ENCODE results near the gene OCIAD2. TPM values are rescaled to one million over a fixed set of nuclear protein-coding genes. Genes with fewer than 3 reads are reported as not detected.

OCIAD2 gene
- total RNA-seq, 4 donors from 2014 or later, result 12.6 to 21.5 (median 17.6) TPM

- TF ChIP-seq, protein P1, sequence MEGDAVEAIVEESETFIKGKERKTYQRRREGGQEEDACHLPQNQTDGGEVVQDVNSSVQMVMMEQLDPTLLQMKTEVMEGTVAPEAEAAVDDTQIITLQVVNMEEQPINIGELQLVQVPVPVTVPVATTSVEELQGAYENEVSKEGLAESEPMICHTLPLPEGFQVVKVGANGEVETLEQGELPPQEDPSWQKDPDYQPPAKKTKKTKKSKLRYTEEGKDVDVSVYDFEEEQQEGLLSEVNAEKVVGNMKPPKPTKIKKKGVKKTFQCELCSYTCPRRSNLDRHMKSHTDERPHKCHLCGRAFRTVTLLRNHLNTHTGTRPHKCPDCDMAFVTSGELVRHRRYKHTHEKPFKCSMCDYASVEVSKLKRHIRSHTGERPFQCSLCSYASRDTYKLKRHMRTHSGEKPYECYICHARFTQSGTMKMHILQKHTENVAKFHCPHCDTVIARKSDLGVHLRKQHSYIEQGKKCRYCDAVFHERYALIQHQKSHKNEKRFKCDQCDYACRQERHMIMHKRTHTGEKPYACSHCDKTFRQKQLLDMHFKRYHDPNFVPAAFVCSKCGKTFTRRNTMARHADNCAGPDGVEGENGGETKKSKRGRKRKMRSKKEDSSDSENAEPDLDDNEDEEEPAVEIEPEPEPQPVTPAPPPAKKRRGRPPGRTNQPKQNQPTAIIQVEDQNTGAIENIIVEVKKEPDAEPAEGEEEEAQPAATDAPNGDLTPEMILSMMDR (IDR thresholded peaks at IDR 0.05), result no peak
- TF ChIP-seq POLR2A (IDR thresholded peaks at IDR 0.05), result no peak
- WGBS, 2 donors, result 74 to 78% methylated on average over 2 of the region's 2 CpGs
- intact Hi-C loops (cut with DNase I; ENCODE audit: low total_unique reads), result no loop called here
- DNase-seq (ENCODE audit: low spot score in 2 of 2), result no peak
- H3K4me3 ChIP-seq (ENCODE audit: low read depth, poor library complexity, severe bottlenecking), result no peak overlapping the region
These were observed 61.7 kb downstream of the OCIAD2 start for GRCh38 chr4:48844843-48845242.

GRCh38 chr4:48841045-48841827 is 65.3 kb downstream of the OCIAD2 start:
- H3K4me3 ChIP-seq (ENCODE audit: low read depth, poor library complexity, severe bottlenecking), result no peak overlapping the region
- intact Hi-C loops (cut with DNase I; ENCODE audit: low total_unique reads), result no loop called here
- DNase-seq (ENCODE audit: low spot score in 2 of 2), result no peak
- whole genome bisulfite sequencing, 2 donors, result 79% methylated on average over 9 of the region's 9 CpGs
- TF ChIP-seq POLR2A (IDR thresholded peaks at IDR 0.05), result no peak
- TF ChIP-seq, protein P1 (IDR thresholded peaks at IDR 0.05), result no peak

GRCh38 chr4:48836658-48837057 is 69.9 kb downstream of the OCIAD2 start:
- no peak overlapping the region for H3K4me3 ChIP-seq (ENCODE audit: low read depth, poor library complexity, severe bottlenecking)
- intact Hi-C loops (cut with DNase I; ENCODE audit: low total_unique reads), result no loop called here
- 90 to 95% methylated on average over 4 of the region's 4 CpGs for whole genome bisulfite sequencing, 2 donors
- no peak for DNase-seq (ENCODE audit: low spot score in 2 of 2)
- TF ChIP-seq POLR2A (IDR thresholded peaks at IDR 0.05), result no peak
- TF ChIP-seq, protein P1 (IDR thresholded peaks at IDR 0.05), result no peak

Other genes starting within 250 kb of the OCIAD2 start
- gene FRYL, start 126.5 kb downstream of the OCIAD2 start, total RNA-seq, result 10 to 100 TPM; 51.1 to 96.5 (median 70.6) TPM
- 100 to 1,000 TPM in 2 of 4 donors, 10 to 100 TPM in 2; 65.9 to 103 (median 88.6) TPM for gene OCIAD1, start 75.7 kb downstream of the OCIAD2 start, total RNA-seq
- 10 to 100 TPM; 37.0 to 60.3 (median 47.6) TPM for gene CWH43, start 79.5 kb upstream of the OCIAD2 start, total RNA-seq